Activated CD4-positive, alpha-beta T cell treated with anti-CD3 and anti-CD28 coated beads, Interleukin-2, amount 10 ng/mL, durations not matched to agents 24 days and 14 days (primary cell): Measurements from ENCODE around the gene AHR. TPM values are rescaled to one million over a fixed set of nuclear protein-coding genes. Genes with fewer than 3 reads are reported as not detected.
"Not testable (repeated sequence)": the region's sequence is repeated elsewhere in the genome, so short reads cannot be mapped to it uniquely, and the experiment has no call there.

ENCODE experiments used
- DNase-seq: peaks from one replicate; pipeline ENCODE4 v3.0.0; 2022
- H3K27ac Mint-ChIP-seq: one replicate; pipeline ENCODE4 v1.8.0; 2022; ENCODE audit warnings: mild to moderate bottlenecking, mixed read lengths
- H3K27me3 Mint-ChIP-seq: one replicate; pipeline ENCODE4 v1.8.0; 2022; ENCODE audit warnings: mixed read lengths
- H3K36me3 Mint-ChIP-seq: one replicate; pipeline ENCODE4 v1.8.0; 2022; ENCODE audit warnings: low read depth, mild to moderate bottlenecking, mixed read lengths
- H3K4me1 Mint-ChIP-seq: one replicate; pipeline ENCODE4 v1.8.0; 2021; ENCODE audit warnings: mixed read lengths
- H3K4me3 Mint-ChIP-seq: one replicate; pipeline ENCODE4 v1.8.0; 2022; ENCODE audit warnings: mild to moderate bottlenecking, moderate library complexity, mixed read lengths
- H3K9me3 Mint-ChIP-seq: one replicate; pipeline ENCODE4 v1.8.0; 2021; ENCODE audit warnings: mixed read lengths
- intact Hi-C: fragments of 100-400 bp; cut with micrococcal nuclease; formaldehyde crosslinking; loops from one replicate; pipeline ENCODE4 v1.15.1; 2023
- total RNA-seq: library from RNA; stranded (reverse); gene quantifications from 2 replicates; pipeline ENCODE4 v1.2.3, GENCODE V29; 2022

The AHR gene
- total RNA-seq, 1 donor from 2014 or later = 30.7 TPM

GRCh38 chr7:17336168-17336567 lies 37.7 kb downstream of the AHR start:
- no peak for DNase-seq
- Mint-ChIP-seq H3K9me3 (no peaks in the 10 kb centered on the region), H3K27me3 (no peaks in the 10 kb centered on the region), H3K36me3 (peaks cover 47% of the 10 kb centered on the region), H3K4me1 (no peaks in the 10 kb centered on the region), H3K27ac (no peak overlapping the region), H3K4me3 (no peak overlapping the region)
- intact Hi-C loops = no loop called here

- intact Hi-C loops = no loop called here
- DNase-seq = no peak
- peaks cover 7% of the 10 kb centered on the region for H3K4me1 Mint-ChIP-seq
- H3K9me3 Mint-ChIP-seq = no peaks in the 10 kb centered on the region
- H3K36me3 Mint-ChIP-seq = peaks cover 44% of the 10 kb centered on the region
- no peaks in the 10 kb centered on the region for H3K27me3 Mint-ChIP-seq
- H3K4me3 Mint-ChIP-seq = no peak overlapping the region
- H3K27ac Mint-ChIP-seq = no peak overlapping the region
These were observed 40.7 kb downstream of the AHR start for GRCh38 chr7:17339139-17339538.

- peaks cover 42% of the 10 kb centered on the region for H3K36me3 Mint-ChIP-seq
- DNase-seq = no peak
- H3K4me3 Mint-ChIP-seq = no peak overlapping the region
- H3K27me3 Mint-ChIP-seq = no peaks in the 10 kb centered on the region
- no peak overlapping the region for H3K27ac Mint-ChIP-seq
- no peaks in the 10 kb centered on the region for H3K9me3 Mint-ChIP-seq
- intact Hi-C loops = no loop called here
- peaks cover 7% of the 10 kb centered on the region for H3K4me1 Mint-ChIP-seq
These were observed 41.5 kb downstream of the AHR start for GRCh38 chr7:17339952-17340351.

- H3K27ac Mint-ChIP-seq = no peak overlapping the region
- H3K27me3 Mint-ChIP-seq = no peaks in the 10 kb centered on the region
- no peak overlapping the region for H3K4me3 Mint-ChIP-seq
- intact Hi-C loops = no loop called here
- H3K36me3 Mint-ChIP-seq = peaks cover 41% of the 10 kb centered on the region
- peaks cover 7% of the 10 kb centered on the region for H3K4me1 Mint-ChIP-seq
- no peak for DNase-seq
- H3K9me3 Mint-ChIP-seq = no peaks in the 10 kb centered on the region
These were observed 42.2 kb downstream of the AHR start for GRCh38 chr7:17340655-17341054.

GRCh38 chr7:17342756-17343155 lies 44.3 kb downstream of the AHR start:
- H3K4me3 Mint-ChIP-seq = no peak overlapping the region
- H3K27ac Mint-ChIP-seq = no peak overlapping the region
- no peak for DNase-seq
- intact Hi-C loops = no loop called here
- no peaks in the 10 kb centered on the region for H3K9me3 Mint-ChIP-seq
- peaks cover 37% of the 10 kb centered on the region for H3K36me3 Mint-ChIP-seq
- peaks cover 7% of the 10 kb centered on the region for H3K4me1 Mint-ChIP-seq
- no peaks in the 10 kb centered on the region for H3K27me3 Mint-ChIP-seq

- no peak for DNase-seq
These were observed 48.9 kb downstream of the AHR start for GRCh38 chr7:17347401-17347800.

GRCh38 chr7:17348932-17349331 lies 50.5 kb downstream of the AHR start:
- intact Hi-C loops, H3K27me3 Mint-ChIP-seq, H3K27ac Mint-ChIP-seq, H3K4me3 Mint-ChIP-seq, DNase-seq, H3K4me1 Mint-ChIP-seq: not testable (repeated sequence)
- Mint-ChIP-seq H3K36me3 (peaks cover 46% of the 10 kb centered on the region), H3K9me3 (peaks cover 24% of the 10 kb centered on the region)

More at GRCh38 chr7:17347401-17347800, 48.9 kb downstream of the AHR start:
- H3K27me3 Mint-ChIP-seq = no peaks in the 10 kb centered on the region
- H3K4me3 Mint-ChIP-seq = no peak overlapping the region
- peaks cover 6% of the 10 kb centered on the region for H3K4me1 Mint-ChIP-seq
- H3K36me3 Mint-ChIP-seq = peaks cover 47% of the 10 kb centered on the region
- H3K27ac Mint-ChIP-seq = no peak overlapping the region
- peaks cover 17% of the 10 kb centered on the region for H3K9me3 Mint-ChIP-seq
- intact Hi-C loops = no loop called here

- H3K4me1 Mint-ChIP-seq = not testable (repeated sequence)
These were observed 51.9 kb downstream of the AHR start for GRCh38 chr7:17350321-17350720.

GRCh38 chr7:17353650-17354419 lies 55.4 kb downstream of the AHR start:
- DNase-seq, H3K4me3 Mint-ChIP-seq, H3K27me3 Mint-ChIP-seq, H3K27ac Mint-ChIP-seq, H3K4me1 Mint-ChIP-seq, intact Hi-C loops: not testable (repeated sequence)
- H3K36me3 Mint-ChIP-seq = peaks cover 35% of the 10 kb centered on the region
- H3K9me3 Mint-ChIP-seq = peaks cover 30% of the 10 kb centered on the region

More at GRCh38 chr7:17350321-17350720, 51.9 kb downstream of the AHR start:
- peaks cover 30% of the 10 kb centered on the region for H3K9me3 Mint-ChIP-seq
- intact Hi-C loops, H3K4me3 Mint-ChIP-seq, H3K27ac Mint-ChIP-seq, H3K27me3 Mint-ChIP-seq, DNase-seq: not testable (repeated sequence)
- H3K36me3 Mint-ChIP-seq = peaks cover 47% of the 10 kb centered on the region

GRCh38 chr7:17354473-17354872 lies 56.0 kb downstream of the AHR start:
- Mint-ChIP-seq H3K9me3 (peaks cover 30% of the 10 kb centered on the region), H3K27me3 (no peaks in the 10 kb centered on the region), H3K36me3 (peaks cover 29% of the 10 kb centered on the region), H3K27ac (no peak overlapping the region), H3K4me3 (no peak overlapping the region), H3K4me1 (peaks cover 2% of the 10 kb centered on the region)
- intact Hi-C loops = no loop called here
- DNase-seq = no peak

GRCh38 chr7:17355050-17355449 lies 56.6 kb downstream of the AHR start:
- no peak overlapping the region for H3K4me3 Mint-ChIP-seq
- no peak overlapping the region for H3K27ac Mint-ChIP-seq
- peaks cover 24% of the 10 kb centered on the region for H3K36me3 Mint-ChIP-seq
- H3K9me3 Mint-ChIP-seq = peaks cover 28% of the 10 kb centered on the region
- no peaks in the 10 kb centered on the region for H3K27me3 Mint-ChIP-seq
- peaks cover 2% of the 10 kb centered on the region for H3K4me1 Mint-ChIP-seq
- no peak for DNase-seq
- intact Hi-C loops = no loop called here

- no peaks in the 10 kb centered on the region for H3K27me3 Mint-ChIP-seq
- DNase-seq = no peak
- H3K4me3 Mint-ChIP-seq = no peak overlapping the region
- peaks cover 7% of the 10 kb centered on the region for H3K36me3 Mint-ChIP-seq
- peaks cover 2% of the 10 kb centered on the region for H3K4me1 Mint-ChIP-seq
- peaks cover 14% of the 10 kb centered on the region for H3K9me3 Mint-ChIP-seq
- no peak overlapping the region for H3K27ac Mint-ChIP-seq
- intact Hi-C loops = no loop called here
These were observed 59.5 kb downstream of the AHR start for GRCh38 chr7:17357952-17358351.

- Mint-ChIP-seq H3K4me3 (no peak overlapping the region), H3K9me3 (peaks cover 8% of the 10 kb centered on the region), H3K4me1 (peaks cover 1% of the 10 kb centered on the region), H3K36me3 (peaks cover 3% of the 10 kb centered on the region), H3K27me3 (no peaks in the 10 kb centered on the region), H3K27ac (no peak overlapping the region)
- no peak for DNase-seq
- intact Hi-C loops = no loop called here
These were observed 61.2 kb downstream of the AHR start for GRCh38 chr7:17359610-17360009.

- H3K27me3 Mint-ChIP-seq = no peaks in the 10 kb centered on the region
- H3K27ac Mint-ChIP-seq = no peak overlapping the region
- H3K9me3 Mint-ChIP-seq = peaks cover 4% of the 10 kb centered on the region
- no peaks in the 10 kb centered on the region for H3K36me3 Mint-ChIP-seq
- H3K4me3 Mint-ChIP-seq = no peak overlapping the region
- intact Hi-C loops = no loop called here
- peaks cover 2% of the 10 kb centered on the region for H3K4me1 Mint-ChIP-seq
- DNase-seq = no peak
These were observed 64.1 kb downstream of the AHR start for GRCh38 chr7:17362439-17363105.
